MG63 (cell line): ENCODE data around the gene PTRH2. TPM values are rescaled to one million over a fixed set of nuclear protein-coding genes. Genes with fewer than 3 reads are reported as not detected.
"Not testable (repeated sequence)": the region's sequence is repeated elsewhere in the genome, so short reads cannot be mapped to it uniquely, and the experiment has no call there.

ENCODE experiments used
- DNase-seq: peaks from one replicate; pipeline ENCODE4 v3.0.0-alpha.2; 2020
- H3K27me3 ChIP-seq: fragments of 250-450 bp; sonication (Bioruptor Pico); 2 replicates; pipeline ENCODE4 v1.5.1; 2020; ENCODE audit warnings: mild to moderate bottlenecking, moderate library complexity
- H3K36me3 ChIP-seq: fragments of 250-450 bp; sonication (Bioruptor Pico); 2 replicates; pipeline ENCODE4 v1.5.1; 2020; ENCODE audit warnings: mild to moderate bottlenecking, moderate library complexity
- H3K4me3 ChIP-seq: fragments of 250-450 bp; sonication (Bioruptor Pico); 2 replicates; pipeline ENCODE4 v1.5.1; 2020; ENCODE audit warnings: mild to moderate bottlenecking, moderate library complexity
- H3K9me3 ChIP-seq: fragments of 250-450 bp; sonication (Bioruptor Pico); 2 replicates; pipeline ENCODE4 v1.5.1; 2020; ENCODE audit warnings: mild to moderate bottlenecking, moderate library complexity
- total RNA-seq: library from RNA; depleted of rRNA; stranded (reverse); fragments of >200 nt; shearing (Covaris generic); gene quantifications from 2 replicates; pipeline ENCODE4 v1.2.3, GENCODE V29; 2014; ENCODE audit warnings: low replicate concordance

Gene PTRH2
- total RNA-seq, 1 experiment from 2014 or later, result 40.6 TPM

GRCh38 chr17:59694344-59694743 is 12.9 kb downstream of the PTRH2 start:
- Histone ChIP-seq H3K36me3 (peaks cover 95% of the 10 kb centered on the region), H3K27me3 (no peaks in the 10 kb centered on the region), H3K4me3 (no peak overlapping the region), H3K9me3 (no peaks in the 10 kb centered on the region)
- no peak for DNase-seq

- H3K4me3 ChIP-seq, result no peak overlapping the region
- peaks cover 95% of the 10 kb centered on the region for H3K36me3 ChIP-seq
- DNase-seq, result no peak
- no peaks in the 10 kb centered on the region for H3K9me3 ChIP-seq
- H3K27me3 ChIP-seq, result no peaks in the 10 kb centered on the region
These were observed 13.6 kb downstream of the PTRH2 start for GRCh38 chr17:59693582-59693981.

- DNase-seq, result no peak
- H3K9me3 ChIP-seq, result no peaks in the 10 kb centered on the region
- H3K27me3 ChIP-seq, result no peaks in the 10 kb centered on the region
- peaks cover 92% of the 10 kb centered on the region for H3K36me3 ChIP-seq
- no peak overlapping the region for H3K4me3 ChIP-seq
These were observed 18.7 kb downstream of the PTRH2 start for GRCh38 chr17:59688496-59688895.

- Histone ChIP-seq H3K4me3 (no peak overlapping the region), H3K36me3 (peaks cover 94% of the 10 kb centered on the region), H3K9me3 (no peaks in the 10 kb centered on the region), H3K27me3 (no peaks in the 10 kb centered on the region)
- no peak for DNase-seq
These were observed 19.2 kb downstream of the PTRH2 start for GRCh38 chr17:59688008-59688407.

- no peaks in the 10 kb centered on the region for H3K9me3 ChIP-seq
- peaks cover 97% of the 10 kb centered on the region for H3K36me3 ChIP-seq
- no peak overlapping the region for H3K4me3 ChIP-seq
- DNase-seq, result no peak
- H3K27me3 ChIP-seq, result no peaks in the 10 kb centered on the region
These were observed 22.3 kb downstream of the PTRH2 start for GRCh38 chr17:59684967-59685366.

GRCh38 chr17:59683283-59683682 is 23.9 kb downstream of the PTRH2 start:
- peaks cover 95% of the 10 kb centered on the region for H3K36me3 ChIP-seq
- no peak for DNase-seq
- H3K27me3 ChIP-seq, result no peaks in the 10 kb centered on the region
- no peaks in the 10 kb centered on the region for H3K9me3 ChIP-seq
- no peak overlapping the region for H3K4me3 ChIP-seq

GRCh38 chr17:59680314-59680713 is 26.9 kb downstream of the PTRH2 start:
- H3K27me3 ChIP-seq, result no peaks in the 10 kb centered on the region
- H3K9me3 ChIP-seq, result no peaks in the 10 kb centered on the region
- H3K36me3 ChIP-seq, result peaks cover 97% of the 10 kb centered on the region
- peak; percentile 19 for DNase-seq
- no peak overlapping the region for H3K4me3 ChIP-seq

- Histone ChIP-seq H3K36me3 (peaks cover 98% of the 10 kb centered on the region), H3K4me3 (no peak overlapping the region), H3K27me3 (no peaks in the 10 kb centered on the region), H3K9me3 (no peaks in the 10 kb centered on the region)
- DNase-seq, result no peak
These were observed 28.3 kb downstream of the PTRH2 start for GRCh38 chr17:59678918-59679317.

- Histone ChIP-seq H3K36me3 (peaks cover 95% of the 10 kb centered on the region), H3K4me3 (no peak overlapping the region), H3K9me3 (no peaks in the 10 kb centered on the region), H3K27me3 (no peaks in the 10 kb centered on the region)
- DNase-seq, result no peak
These were observed 30.5 kb downstream of the PTRH2 start for GRCh38 chr17:59676716-59677115.

- peaks cover 95% of the 10 kb centered on the region for H3K36me3 ChIP-seq
These were observed 32.0 kb downstream of the PTRH2 start for GRCh38 chr17:59675231-59675630.

GRCh38 chr17:59671386-59671785 is 35.8 kb downstream of the PTRH2 start:
- H3K4me3 ChIP-seq, result no peak overlapping the region
- no peaks in the 10 kb centered on the region for H3K9me3 ChIP-seq
- no peaks in the 10 kb centered on the region for H3K27me3 ChIP-seq
- H3K36me3 ChIP-seq, result peaks cover 90% of the 10 kb centered on the region
- no peak for DNase-seq

More at GRCh38 chr17:59675231-59675630, 32.0 kb downstream of the PTRH2 start:
- no peak overlapping the region for H3K4me3 ChIP-seq
- H3K27me3 ChIP-seq, result no peaks in the 10 kb centered on the region
- no peak for DNase-seq
- no peaks in the 10 kb centered on the region for H3K9me3 ChIP-seq

GRCh38 chr17:59669944-59670343 is 37.3 kb downstream of the PTRH2 start:
- H3K36me3 ChIP-seq, result peaks cover 90% of the 10 kb centered on the region
- H3K27me3 ChIP-seq, result no peaks in the 10 kb centered on the region
- DNase-seq, result no peak

GRCh38 chr17:59669411-59669810 is 37.8 kb downstream of the PTRH2 start:
- H3K36me3 ChIP-seq, result peaks cover 90% of the 10 kb centered on the region
- H3K9me3 ChIP-seq, result no peaks in the 10 kb centered on the region
- H3K27me3 ChIP-seq, result no peaks in the 10 kb centered on the region
- no peak overlapping the region for H3K4me3 ChIP-seq
- no peak for DNase-seq

More at GRCh38 chr17:59669944-59670343, 37.3 kb downstream of the PTRH2 start:
- Histone ChIP-seq H3K4me3 (no peak overlapping the region), H3K9me3 (no peaks in the 10 kb centered on the region)

- H3K4me3 ChIP-seq, result no peak overlapping the region
- H3K36me3 ChIP-seq, result peaks cover 88% of the 10 kb centered on the region
- DNase-seq, result no peak
- no peaks in the 10 kb centered on the region for H3K27me3 ChIP-seq
- no peaks in the 10 kb centered on the region for H3K9me3 ChIP-seq
These were observed 38.4 kb downstream of the PTRH2 start for GRCh38 chr17:59668816-59669215.

- no peak for DNase-seq
- no peak overlapping the region for H3K4me3 ChIP-seq
- H3K36me3 ChIP-seq, result peaks cover 91% of the 10 kb centered on the region
- H3K9me3 ChIP-seq, result no peaks in the 10 kb centered on the region
- H3K27me3 ChIP-seq, result no peaks in the 10 kb centered on the region
These were observed 41.0 kb downstream of the PTRH2 start for GRCh38 chr17:59666235-59666634.

- not testable (repeated sequence) for DNase-seq, H3K27me3 ChIP-seq, H3K4me3 ChIP-seq
- Histone ChIP-seq H3K36me3 (peaks cover 93% of the 10 kb centered on the region), H3K9me3 (peaks cover 18% of the 10 kb centered on the region)
These were observed 50.6 kb downstream of the PTRH2 start for GRCh38 chr17:59656624-59657023.

GRCh38 chr17:59652119-59652518 is 55.1 kb downstream of the PTRH2 start:
- H3K36me3 ChIP-seq, result peaks cover 96% of the 10 kb centered on the region
- no peak for DNase-seq
- no peaks in the 10 kb centered on the region for H3K27me3 ChIP-seq
- peaks cover 20% of the 10 kb centered on the region for H3K9me3 ChIP-seq
- no peak overlapping the region for H3K4me3 ChIP-seq

- peaks cover 20% of the 10 kb centered on the region for H3K9me3 ChIP-seq
- peaks cover 98% of the 10 kb centered on the region for H3K36me3 ChIP-seq
- no peak for DNase-seq
- no peaks in the 10 kb centered on the region for H3K27me3 ChIP-seq
- H3K4me3 ChIP-seq, result no peak overlapping the region
These were observed 55.9 kb downstream of the PTRH2 start for GRCh38 chr17:59651346-59651745.

GRCh38 chr17:59650642-59651041 is 56.6 kb downstream of the PTRH2 start:
- no peak for DNase-seq
- H3K27me3 ChIP-seq, result no peaks in the 10 kb centered on the region
- H3K9me3 ChIP-seq, result peaks cover 20% of the 10 kb centered on the region
- peaks cover 98% of the 10 kb centered on the region for H3K36me3 ChIP-seq
- H3K4me3 ChIP-seq, result no peak overlapping the region
